ENCODE data around the gene TSGA10IP. TPM values are rescaled to one million over a fixed set of nuclear protein-coding genes. Genes with fewer than 3 reads are reported as not detected.

TSGA10IP gene
- total RNA-seq, 2 experiments from 2014 or later, result not detected

DNA sequence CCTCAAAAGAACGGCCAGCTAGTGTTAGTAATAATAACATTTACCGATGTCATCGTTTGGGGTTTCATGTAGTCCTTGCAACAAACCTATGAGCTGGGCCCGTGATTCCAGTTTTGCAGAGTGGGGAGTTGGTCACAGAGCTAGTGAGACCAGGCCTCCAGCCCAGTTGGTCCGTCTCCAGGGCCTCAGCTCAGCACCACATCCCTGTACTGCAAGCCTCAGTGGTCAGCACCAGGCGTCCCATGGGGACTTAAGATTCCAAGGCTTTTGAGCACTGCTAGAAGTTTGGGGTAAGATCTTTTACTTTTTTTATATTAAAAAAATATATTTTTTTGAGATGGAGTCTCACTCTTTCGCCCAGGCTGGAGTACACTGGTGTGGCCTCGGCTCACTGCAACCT lies 1.1 kb upstream of the TSGA10IP start:
- CTCF ChIA-PET, result no interaction called here
- no peaks in the 10 kb centered on the region for H3K4me1 Mint-ChIP-seq (ENCODE audit: low read depth)
- no peak overlapping the region for H3K4me3 Mint-ChIP-seq

DNA sequence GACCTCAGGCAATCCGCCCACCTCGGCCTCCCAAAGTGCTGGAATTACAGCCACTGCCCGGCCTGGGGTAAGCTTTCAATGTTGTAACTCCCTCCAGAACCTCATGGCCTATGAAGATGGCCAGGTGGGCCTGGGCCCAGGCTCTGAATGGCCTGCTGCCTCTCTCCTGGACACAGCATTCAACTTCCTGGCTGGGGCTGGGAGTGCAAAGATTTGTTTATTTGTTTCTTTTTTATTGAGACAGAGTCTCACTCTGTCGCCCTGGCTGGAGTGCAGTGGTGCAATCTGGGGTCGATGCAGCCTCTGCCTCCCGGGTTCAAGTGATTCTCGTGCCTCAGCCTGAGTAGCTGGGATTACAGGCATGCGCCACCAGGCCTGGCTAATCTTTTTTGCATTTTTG lies 513 bp upstream of the TSGA10IP start:
- no peaks in the 10 kb centered on the region for H3K4me1 Mint-ChIP-seq (ENCODE audit: low read depth)
- no peak for DNase-seq

More for the DNA sequence above, 1.1 kb upstream of the TSGA10IP start:
- ATAC-seq (ENCODE audit: poor library complexity), result no peak
- no peak overlapping the region for H3K27ac Mint-ChIP-seq
- Histone ChIP-seq H3K36me3 (ENCODE audit: insufficient read depth, low read length) (no peaks in the 10 kb centered on the region), H3K27ac (ENCODE audit: low read depth in 1 of 2, low read length in 2 of 2) (no peak overlapping the region), H3K9me3 (ENCODE audit: control insufficient read depth in 1 of 2, insufficient read depth in 1 of 2, low read length in 2 of 2) (no peaks in the 10 kb centered on the region), H3K4me3 (ENCODE audit: low read length) (no peak overlapping the region), H3K4me1 (ENCODE audit: insufficient read depth, low read length) (peaks cover 2% of the 10 kb centered on the region), H3K27me3 (ENCODE audit: control insufficient read depth in 1 of 2, insufficient read depth in 2 of 2, low read length in 2 of 2) (no peaks in the 10 kb centered on the region)
- TF ChIP-seq, protein P1, sequence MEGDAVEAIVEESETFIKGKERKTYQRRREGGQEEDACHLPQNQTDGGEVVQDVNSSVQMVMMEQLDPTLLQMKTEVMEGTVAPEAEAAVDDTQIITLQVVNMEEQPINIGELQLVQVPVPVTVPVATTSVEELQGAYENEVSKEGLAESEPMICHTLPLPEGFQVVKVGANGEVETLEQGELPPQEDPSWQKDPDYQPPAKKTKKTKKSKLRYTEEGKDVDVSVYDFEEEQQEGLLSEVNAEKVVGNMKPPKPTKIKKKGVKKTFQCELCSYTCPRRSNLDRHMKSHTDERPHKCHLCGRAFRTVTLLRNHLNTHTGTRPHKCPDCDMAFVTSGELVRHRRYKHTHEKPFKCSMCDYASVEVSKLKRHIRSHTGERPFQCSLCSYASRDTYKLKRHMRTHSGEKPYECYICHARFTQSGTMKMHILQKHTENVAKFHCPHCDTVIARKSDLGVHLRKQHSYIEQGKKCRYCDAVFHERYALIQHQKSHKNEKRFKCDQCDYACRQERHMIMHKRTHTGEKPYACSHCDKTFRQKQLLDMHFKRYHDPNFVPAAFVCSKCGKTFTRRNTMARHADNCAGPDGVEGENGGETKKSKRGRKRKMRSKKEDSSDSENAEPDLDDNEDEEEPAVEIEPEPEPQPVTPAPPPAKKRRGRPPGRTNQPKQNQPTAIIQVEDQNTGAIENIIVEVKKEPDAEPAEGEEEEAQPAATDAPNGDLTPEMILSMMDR (IDR thresholded peaks at IDR 0.05), result no peak
- POLR2A ChIA-PET, result no interaction called here
- H3K9me3 Mint-ChIP-seq, result no peaks in the 10 kb centered on the region
- H3K27me3 Mint-ChIP-seq, result no peaks in the 10 kb centered on the region
- DNase-seq, result no peak
- intact Hi-C loops (cut with DNase I, micrococcal nuclease), result no loop called here
- H3K36me3 Mint-ChIP-seq (ENCODE audit: low read depth), result no peaks in the 10 kb centered on the region

DNA sequence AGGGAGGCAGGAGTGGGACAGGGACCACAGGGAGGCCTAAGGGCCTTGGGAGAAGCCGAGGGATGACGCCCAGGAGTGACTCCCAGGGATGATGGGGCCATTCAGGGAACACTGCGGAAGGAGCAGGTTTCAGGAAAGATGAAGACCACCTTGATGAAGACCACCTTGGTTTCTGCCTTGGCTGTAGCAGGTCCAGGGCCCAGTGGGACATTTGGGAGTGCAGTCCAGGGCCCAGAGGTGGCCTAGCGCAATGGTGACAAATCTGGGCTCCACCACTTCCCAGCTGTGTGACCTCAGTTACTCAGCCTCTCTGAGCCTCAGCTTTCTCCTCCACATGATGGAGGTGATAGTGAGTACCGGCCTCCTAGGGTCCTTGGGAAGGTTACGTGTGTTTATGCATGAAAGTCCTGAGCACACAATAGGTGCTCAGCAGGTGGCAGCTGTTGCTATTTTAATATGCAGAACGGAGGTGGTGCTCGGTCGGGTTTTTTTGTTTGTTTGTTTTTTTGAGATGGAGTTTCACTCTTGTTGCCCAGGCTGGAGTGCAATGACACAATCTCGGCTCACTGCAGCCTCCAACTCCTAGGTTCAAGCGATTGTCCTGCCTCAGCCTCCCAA lies 770 bp downstream of the TSGA10IP start:
- no peak overlapping the region for H3K4me3 ChIP-seq (ENCODE audit: low read length)
- no peaks in the 10 kb centered on the region for H3K9me3 ChIP-seq (ENCODE audit: control insufficient read depth in 1 of 2, insufficient read depth in 1 of 2, low read length in 2 of 2)
- ATAC-seq (ENCODE audit: poor library complexity), result no peak
- H3K4me3 Mint-ChIP-seq, result no peak overlapping the region
- no peaks in the 10 kb centered on the region for H3K9me3 Mint-ChIP-seq
- H3K36me3 ChIP-seq (ENCODE audit: insufficient read depth, low read length), result no peaks in the 10 kb centered on the region
- H3K4me1 ChIP-seq (ENCODE audit: insufficient read depth, low read length), result peaks cover 2% of the 10 kb centered on the region
- no peak overlapping the region for H3K27ac ChIP-seq (ENCODE audit: low read depth in 1 of 2, low read length in 2 of 2)
- TF ChIP-seq, protein P1 (IDR thresholded peaks at IDR 0.05), result no peak
- intact Hi-C loops (cut with DNase I, micrococcal nuclease), result no loop called here
- DNase-seq, result no peak
- no peaks in the 10 kb centered on the region for H3K27me3 Mint-ChIP-seq
- H3K36me3 Mint-ChIP-seq (ENCODE audit: low read depth), result no peaks in the 10 kb centered on the region
- no peaks in the 10 kb centered on the region for H3K27me3 ChIP-seq (ENCODE audit: control insufficient read depth in 1 of 2, insufficient read depth in 2 of 2, low read length in 2 of 2)
- ChIA-PET POLR2A (no interaction called here), CTCF (no interaction called here)
- no peak overlapping the region for H3K27ac Mint-ChIP-seq
- H3K4me1 Mint-ChIP-seq (ENCODE audit: low read depth), result no peaks in the 10 kb centered on the region

More for the DNA sequence above, 513 bp upstream of the TSGA10IP start:
- H3K4me1 ChIP-seq (ENCODE audit: insufficient read depth, low read length), result peaks cover 2% of the 10 kb centered on the region
- H3K4me3 Mint-ChIP-seq, result no peak overlapping the region
- ChIA-PET CTCF (no interaction called here), POLR2A (no interaction called here)
- H3K27ac ChIP-seq (ENCODE audit: low read depth in 1 of 2, low read length in 2 of 2), result no peak overlapping the region
- H3K27me3 ChIP-seq (ENCODE audit: control insufficient read depth in 1 of 2, insufficient read depth in 2 of 2, low read length in 2 of 2), result no peaks in the 10 kb centered on the region
- no peaks in the 10 kb centered on the region for H3K36me3 ChIP-seq (ENCODE audit: insufficient read depth, low read length)
- intact Hi-C loops (cut with DNase I, micrococcal nuclease), result no loop called here
- H3K27me3 Mint-ChIP-seq, result no peaks in the 10 kb centered on the region
- no peaks in the 10 kb centered on the region for H3K9me3 ChIP-seq (ENCODE audit: control insufficient read depth in 1 of 2, insufficient read depth in 1 of 2, low read length in 2 of 2)
- H3K36me3 Mint-ChIP-seq (ENCODE audit: low read depth), result no peaks in the 10 kb centered on the region
- ATAC-seq (ENCODE audit: poor library complexity), result no peak
- H3K9me3 Mint-ChIP-seq, result no peaks in the 10 kb centered on the region
- no peak overlapping the region for H3K27ac Mint-ChIP-seq
- TF ChIP-seq, protein P1 (IDR thresholded peaks at IDR 0.05), result no peak
- H3K4me3 ChIP-seq (ENCODE audit: low read length), result no peak overlapping the region
